HG02943 (cell line): ENCODE data around the gene UTS2B.
A peak's percentile ranks its signal among the peaks of the same experiment; 100 is the strongest.

Source experiments
- ATAC-seq: cut with Tn5 transposase; IDR thresholded peaks from one replicate; pipeline ENCODE4 v1.9.1; 2021; ENCODE audit warnings: mild to moderate bottlenecking, low read depth, moderate library complexity; ENCODE audit not compliant: unreplicated experiment

The UTS2B gene

GRCh38 chr3:191328383-191328961 lies 1.9 kb downstream of the UTS2B start:
- ATAC-seq: no peak

- no peak for ATAC-seq
Observed at GRCh38 chr3:191327526-191327925, 2.8 kb downstream of the UTS2B start.

DNA sequence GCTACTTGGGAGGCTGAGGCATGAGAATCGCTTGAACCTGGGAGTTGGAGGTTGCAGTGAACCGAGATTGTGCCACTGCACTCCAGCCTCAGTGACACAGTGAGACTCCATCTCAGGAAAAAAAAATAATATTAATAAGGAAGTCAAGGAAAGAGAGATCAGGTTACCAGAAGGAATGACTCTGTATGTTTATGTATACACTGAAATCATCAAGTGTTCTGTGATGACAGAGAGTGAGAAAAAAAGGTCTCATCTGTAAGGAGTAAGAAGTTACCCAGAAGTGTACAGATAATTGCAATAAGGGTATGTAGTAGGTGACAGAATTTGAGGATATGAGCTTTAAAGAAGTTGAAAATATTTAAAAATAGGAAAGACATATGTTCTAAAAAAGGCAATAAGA lies 5.4 kb downstream of the UTS2B start:
- no peak for ATAC-seq

- ATAC-seq: no peak
Observed at GRCh38 chr3:191321019-191321767, 9.1 kb downstream of the UTS2B start.

- no peak for ATAC-seq
Observed at GRCh38 chr3:191320316-191320715, 10.0 kb downstream of the UTS2B start.

DNA sequence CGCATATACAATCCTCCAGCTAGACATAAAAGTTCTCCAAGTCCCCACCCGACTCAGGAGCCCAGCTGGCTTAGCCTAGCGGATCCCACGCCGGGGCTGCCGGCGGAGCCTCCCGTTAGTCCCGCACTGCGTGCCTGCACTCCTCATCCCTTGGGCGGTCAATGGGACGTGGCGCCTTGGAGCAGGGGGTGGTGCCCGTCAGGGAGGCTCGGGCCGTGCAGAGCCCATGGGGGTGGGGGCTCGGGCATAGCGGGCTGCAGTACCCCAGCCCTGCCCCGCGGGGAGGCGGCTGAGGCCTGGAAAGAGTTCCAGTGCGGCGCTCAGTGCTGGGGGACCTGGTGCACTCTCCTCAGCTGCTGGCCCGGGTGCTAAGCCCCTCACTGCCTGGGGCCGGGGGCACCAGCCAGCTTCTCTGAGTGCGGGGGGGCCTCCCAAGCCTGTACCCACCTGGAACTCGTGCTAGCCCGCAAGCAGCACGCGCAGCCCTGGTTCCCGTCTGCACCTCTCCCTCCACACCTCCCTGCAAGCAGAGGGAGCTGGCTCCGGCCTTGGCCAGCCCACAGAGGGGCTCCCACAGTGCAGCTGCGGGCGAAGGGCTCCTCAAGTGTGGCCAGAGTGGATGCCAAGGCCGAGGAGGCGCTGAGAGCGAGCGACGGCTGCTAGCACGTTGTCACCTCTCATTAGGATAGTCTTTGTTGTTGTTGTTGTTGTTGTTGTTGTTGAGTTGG lies 13.3 kb downstream of the UTS2B start:
- ATAC-seq: no peak

- ATAC-seq: no peak
Observed at GRCh38 chr3:191314109-191314728, 16.1 kb downstream of the UTS2B start.

DNA sequence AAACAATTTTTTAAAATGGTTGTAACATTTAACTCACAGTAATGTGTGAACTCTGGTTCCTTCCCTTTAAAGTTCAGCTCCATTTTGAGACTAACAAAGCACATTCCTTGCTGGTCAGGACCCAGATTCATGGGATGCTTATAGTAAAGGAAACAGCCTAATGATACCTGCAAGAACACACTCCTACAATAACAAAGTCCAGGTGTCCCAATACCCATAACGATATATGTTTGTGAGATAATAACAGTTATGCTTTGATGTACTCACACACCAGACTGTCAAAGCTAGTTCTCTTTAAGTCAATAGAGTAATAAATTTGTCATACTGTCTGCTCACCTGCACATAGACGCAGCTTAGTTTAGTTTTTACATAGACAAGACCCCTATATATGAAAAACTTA lies 17.0 kb downstream of the UTS2B start:
- ATAC-seq: no peak

- no peak for ATAC-seq
Observed at GRCh38 chr3:191307341-191307740, 23.0 kb downstream of the UTS2B start.

DNA sequence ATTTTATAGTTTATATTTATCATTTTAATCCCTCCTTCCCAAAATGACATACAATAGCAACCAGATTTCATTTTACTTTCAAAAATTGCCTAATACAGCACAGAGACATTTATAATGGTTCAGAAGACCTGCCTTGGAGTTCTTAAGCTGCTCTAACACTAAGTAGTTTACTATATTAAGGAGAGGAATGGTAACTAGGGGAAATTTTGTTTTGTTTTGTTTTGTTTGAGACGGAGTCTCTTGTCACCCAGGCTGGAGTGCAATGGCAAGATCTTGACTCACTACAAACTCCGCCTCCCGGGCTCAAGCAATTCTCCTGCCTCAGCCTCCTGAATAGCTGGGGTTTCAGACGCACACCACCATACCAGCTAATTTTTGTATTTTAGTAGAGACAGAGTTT lies 23.9 kb downstream of the UTS2B start:
- ATAC-seq: no peak

- ATAC-seq: no peak
Observed at GRCh38 chr3:191303596-191303995, 26.7 kb downstream of the UTS2B start.

GRCh38 chr3:191302451-191302850 lies 27.9 kb downstream of the UTS2B start:
- ATAC-seq: no peak

- no peak for ATAC-seq
Observed at GRCh38 chr3:191301782-191302411, 28.4 kb downstream of the UTS2B start.

DNA sequence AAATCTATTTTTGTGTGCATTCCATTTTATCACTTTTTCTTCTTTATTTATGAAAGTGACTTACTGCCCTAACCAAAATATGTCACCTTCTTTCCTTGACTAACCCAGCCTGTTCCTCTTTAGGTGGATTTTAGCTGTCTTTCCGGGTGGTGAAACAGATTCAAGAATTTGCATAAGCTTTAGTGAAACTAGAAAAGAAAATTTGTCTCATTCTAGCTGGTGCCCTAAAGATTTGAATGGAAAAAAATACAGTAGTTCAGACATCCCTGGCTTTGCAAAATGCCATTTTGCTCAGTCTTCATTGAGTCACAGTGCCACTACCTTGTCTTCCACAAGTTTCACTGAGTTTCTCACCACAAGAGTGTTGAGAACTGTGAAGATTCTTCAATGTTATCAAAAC lies 29.3 kb downstream of the UTS2B start:
- peak; percentile 69 for ATAC-seq

DNA sequence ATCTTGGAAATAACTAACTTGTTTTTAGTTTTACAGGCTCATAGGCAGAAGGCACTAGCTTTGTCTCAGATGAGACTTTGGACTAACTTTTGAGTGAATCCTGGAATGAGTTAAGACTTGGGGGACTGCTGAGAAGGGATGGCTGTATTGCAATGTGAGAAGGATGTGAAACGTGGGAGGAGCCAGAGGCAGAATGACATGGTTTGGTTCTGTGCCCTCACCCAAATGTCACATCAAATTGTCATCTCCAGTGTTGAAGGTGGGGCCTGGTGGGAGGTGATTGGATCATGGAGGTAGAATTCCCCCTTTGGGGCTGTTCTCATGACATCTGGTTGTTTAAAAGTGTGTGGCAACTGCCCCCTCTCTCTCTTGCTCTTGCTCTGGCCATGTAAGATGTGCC lies 29.9 kb downstream of the UTS2B start:
- no peak for ATAC-seq

- no peak for ATAC-seq
Observed at GRCh38 chr3:191298846-191299245, 31.5 kb downstream of the UTS2B start.

GRCh38 chr3:191296041-191296541 lies 34.2 kb downstream of the UTS2B start:
- ATAC-seq: peak; percentile 87

DNA sequence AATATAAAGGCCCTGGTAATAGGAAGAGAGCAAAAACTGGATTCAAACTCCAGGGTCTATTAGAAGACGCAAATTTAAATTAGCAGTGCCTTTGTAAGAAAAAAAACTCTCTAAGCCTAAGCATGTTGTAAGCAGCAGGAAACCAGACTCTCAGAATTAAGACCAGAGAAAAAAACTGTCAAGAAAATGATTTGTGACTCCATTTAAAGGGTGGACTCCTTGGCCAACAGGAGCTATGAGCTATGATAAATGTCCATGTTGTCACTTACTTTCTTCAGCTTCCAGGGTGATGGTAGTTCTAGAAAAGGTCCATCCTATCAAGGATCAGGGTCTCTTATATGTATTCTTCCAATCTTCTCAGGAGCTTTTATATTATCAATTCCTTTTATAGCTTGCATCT lies 36.0 kb downstream of the UTS2B start:
- ATAC-seq: no peak

- no peak for ATAC-seq
Observed at GRCh38 chr3:191292243-191293015, 37.9 kb downstream of the UTS2B start.
